LNCaP clone FGC (cell line): ENCODE results near the gene HDHD2.

ENCODE experiments used
- DNase-seq: peaks from one replicate; pipeline ENCODE4 v3.0.0-alpha.2; 2011; ENCODE audit warnings: low read depth
- H3K4me3 ChIP-seq: 2 replicates; pipeline ENCODE4 v1.5.1; 2011; ENCODE audit warnings: mild to moderate bottlenecking, low read depth, low read length, control low read depth
- TF ChIP-seq, protein P1 (sequence below): IDR thresholded peaks from 2 replicates; pipeline ENCODE4 v1.5.1; 2012; ENCODE audit warnings: mild to moderate bottlenecking; ENCODE audit not compliant: control insufficient read depth, insufficient read depth; ENCODE audit errors: extremely low read depth

HDHD2 gene

DNA sequence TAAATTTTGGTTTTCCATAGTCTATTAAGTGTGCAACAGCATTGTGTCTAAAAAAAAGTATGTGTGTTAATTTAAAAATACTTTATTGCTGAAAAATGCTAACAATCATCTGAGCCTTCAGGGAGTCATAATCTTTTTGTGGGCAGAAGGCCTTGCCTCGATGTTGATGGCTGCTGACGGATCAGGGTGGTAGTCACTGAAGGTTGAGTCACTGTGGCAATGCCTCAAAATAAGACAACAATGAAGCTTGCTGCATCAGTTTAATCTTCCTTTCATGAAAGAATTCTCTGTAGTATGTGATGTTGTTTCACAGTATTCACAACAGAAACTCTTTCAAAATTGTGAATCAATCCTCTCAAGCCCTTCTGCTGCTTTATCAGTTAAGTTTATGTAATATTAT lies 31.3 kb downstream of the HDHD2 start:
- DNase-seq = no peak
- TF ChIP-seq, protein P1, sequence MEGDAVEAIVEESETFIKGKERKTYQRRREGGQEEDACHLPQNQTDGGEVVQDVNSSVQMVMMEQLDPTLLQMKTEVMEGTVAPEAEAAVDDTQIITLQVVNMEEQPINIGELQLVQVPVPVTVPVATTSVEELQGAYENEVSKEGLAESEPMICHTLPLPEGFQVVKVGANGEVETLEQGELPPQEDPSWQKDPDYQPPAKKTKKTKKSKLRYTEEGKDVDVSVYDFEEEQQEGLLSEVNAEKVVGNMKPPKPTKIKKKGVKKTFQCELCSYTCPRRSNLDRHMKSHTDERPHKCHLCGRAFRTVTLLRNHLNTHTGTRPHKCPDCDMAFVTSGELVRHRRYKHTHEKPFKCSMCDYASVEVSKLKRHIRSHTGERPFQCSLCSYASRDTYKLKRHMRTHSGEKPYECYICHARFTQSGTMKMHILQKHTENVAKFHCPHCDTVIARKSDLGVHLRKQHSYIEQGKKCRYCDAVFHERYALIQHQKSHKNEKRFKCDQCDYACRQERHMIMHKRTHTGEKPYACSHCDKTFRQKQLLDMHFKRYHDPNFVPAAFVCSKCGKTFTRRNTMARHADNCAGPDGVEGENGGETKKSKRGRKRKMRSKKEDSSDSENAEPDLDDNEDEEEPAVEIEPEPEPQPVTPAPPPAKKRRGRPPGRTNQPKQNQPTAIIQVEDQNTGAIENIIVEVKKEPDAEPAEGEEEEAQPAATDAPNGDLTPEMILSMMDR = no peak
- H3K4me3 ChIP-seq = no peak overlapping the region

DNA sequence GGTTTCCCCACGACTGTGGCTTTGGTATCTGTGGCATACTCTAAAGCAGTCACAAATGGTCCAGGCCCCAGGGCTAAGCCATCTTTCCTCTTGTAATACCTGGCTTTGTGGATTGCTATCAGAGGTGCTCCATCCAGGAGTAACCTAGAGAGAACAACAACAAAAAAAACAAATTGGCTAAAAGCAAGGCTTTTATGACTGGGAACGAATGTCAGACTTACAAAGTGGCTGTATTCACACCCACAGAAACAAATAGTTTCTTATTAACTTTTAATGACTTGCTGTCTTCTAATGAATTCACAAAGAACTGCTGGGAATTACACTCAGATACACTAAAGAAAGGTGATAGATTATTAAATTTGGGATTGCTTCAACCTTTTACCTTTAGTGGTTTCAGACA lies 35.1 kb downstream of the HDHD2 start:
- no peak for DNase-seq
- TF ChIP-seq, protein P1 = no peak
- H3K4me3 ChIP-seq = no peak overlapping the region

- no peak overlapping the region for H3K4me3 ChIP-seq
- TF ChIP-seq, protein P1 = no peak
- no peak for DNase-seq
Measured at GRCh38 chr18:47113796-47114540, 36.3 kb downstream of the HDHD2 start.

DNA sequence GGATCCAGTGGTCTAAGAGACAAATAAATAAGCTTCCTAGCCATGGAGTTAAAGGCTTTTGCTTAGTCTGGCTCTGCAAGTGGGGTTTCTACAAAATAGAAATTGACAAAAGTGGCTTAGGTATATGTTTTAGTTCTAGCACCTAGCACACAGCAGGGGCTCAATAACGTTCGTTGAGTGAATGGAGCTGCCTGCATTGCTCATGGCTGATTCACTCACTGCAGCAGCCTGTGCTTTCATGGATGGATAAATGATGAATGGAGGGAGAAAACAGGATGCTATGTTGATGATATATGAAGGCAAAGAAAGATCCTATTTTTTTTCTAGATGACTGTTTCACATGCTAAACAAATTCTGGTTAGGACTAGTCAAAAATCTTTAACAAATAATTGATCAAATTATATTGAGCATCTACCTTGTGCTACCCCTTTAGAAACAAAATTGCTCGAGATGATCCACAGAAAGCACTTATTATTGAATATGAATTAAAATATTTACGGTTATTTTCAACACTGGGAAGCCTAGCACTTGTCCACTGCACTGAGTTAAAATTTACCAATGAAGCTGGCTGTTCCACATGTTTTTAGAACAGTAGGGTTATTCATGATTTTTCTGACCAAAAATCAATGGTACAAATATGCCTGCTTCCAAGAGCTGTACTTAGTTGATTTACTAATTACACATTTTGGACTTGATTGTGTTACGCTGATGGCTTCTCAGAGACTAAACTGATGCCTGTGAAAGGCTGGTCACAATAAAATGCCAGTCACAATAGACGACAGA lies 39.6 kb downstream of the HDHD2 start:
- TF ChIP-seq, protein P1 = no peak
- DNase-seq = no peak

DNA sequence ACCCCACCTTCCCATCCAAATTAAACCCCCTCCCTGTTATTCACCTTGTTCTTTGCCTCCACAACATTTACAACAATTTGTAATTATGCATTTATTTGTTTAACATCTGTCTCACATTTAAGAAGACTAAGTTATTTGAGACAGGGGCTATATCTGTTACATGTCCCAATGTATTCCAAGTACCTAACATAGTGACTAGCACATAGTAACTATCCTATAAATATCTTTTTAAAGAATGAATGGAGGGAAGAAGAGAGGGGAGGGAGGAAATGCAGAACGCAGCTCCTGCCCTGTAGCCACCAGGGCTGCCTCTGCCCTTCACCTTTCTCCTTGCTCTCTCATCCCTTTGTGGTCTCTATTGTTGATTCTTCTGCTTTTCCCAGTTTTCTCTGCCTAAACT lies 40.6 kb downstream of the HDHD2 start:
- no peak for DNase-seq
- TF ChIP-seq, protein P1 = no peak
- H3K4me3 ChIP-seq = no peak overlapping the region

More for the DNA sequence above, 39.6 kb downstream of the HDHD2 start:
- no peak overlapping the region for H3K4me3 ChIP-seq

DNA sequence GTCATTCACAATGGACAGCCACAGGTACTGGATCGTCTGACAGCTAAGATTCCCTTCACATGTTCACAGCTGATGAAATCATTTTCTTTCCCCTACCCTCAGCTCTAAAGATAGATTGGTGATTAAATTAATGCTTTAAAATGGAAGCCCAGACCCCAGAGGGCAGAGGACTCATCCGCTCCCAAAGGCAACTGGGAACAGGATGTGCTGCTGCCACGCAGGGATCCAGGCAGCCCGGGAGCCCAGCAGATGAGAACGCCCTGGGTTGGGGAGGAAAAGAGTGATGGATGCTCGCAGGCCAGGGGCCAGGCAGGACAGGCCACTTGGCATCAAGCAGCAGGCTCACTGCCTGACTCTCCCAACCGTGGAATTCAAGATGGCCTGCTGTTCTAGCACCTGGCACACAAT lies 41.3 kb downstream of the HDHD2 start:
- TF ChIP-seq, protein P1 = no peak
- no peak overlapping the region for H3K4me3 ChIP-seq
- DNase-seq = no peak
